GM19455 (cell line): Measurements from ENCODE around the gene HIRA.
"Not testable (repeated sequence)": the region's sequence is repeated elsewhere in the genome, so short reads cannot be mapped to it uniquely, and the experiment has no call there.

Source experiments
- ATAC-seq: cut with Tn5 transposase; IDR thresholded peaks from one replicate; pipeline ENCODE4 v1.9.1; 2021; ENCODE audit not compliant: unreplicated experiment

Gene HIRA

DNA sequence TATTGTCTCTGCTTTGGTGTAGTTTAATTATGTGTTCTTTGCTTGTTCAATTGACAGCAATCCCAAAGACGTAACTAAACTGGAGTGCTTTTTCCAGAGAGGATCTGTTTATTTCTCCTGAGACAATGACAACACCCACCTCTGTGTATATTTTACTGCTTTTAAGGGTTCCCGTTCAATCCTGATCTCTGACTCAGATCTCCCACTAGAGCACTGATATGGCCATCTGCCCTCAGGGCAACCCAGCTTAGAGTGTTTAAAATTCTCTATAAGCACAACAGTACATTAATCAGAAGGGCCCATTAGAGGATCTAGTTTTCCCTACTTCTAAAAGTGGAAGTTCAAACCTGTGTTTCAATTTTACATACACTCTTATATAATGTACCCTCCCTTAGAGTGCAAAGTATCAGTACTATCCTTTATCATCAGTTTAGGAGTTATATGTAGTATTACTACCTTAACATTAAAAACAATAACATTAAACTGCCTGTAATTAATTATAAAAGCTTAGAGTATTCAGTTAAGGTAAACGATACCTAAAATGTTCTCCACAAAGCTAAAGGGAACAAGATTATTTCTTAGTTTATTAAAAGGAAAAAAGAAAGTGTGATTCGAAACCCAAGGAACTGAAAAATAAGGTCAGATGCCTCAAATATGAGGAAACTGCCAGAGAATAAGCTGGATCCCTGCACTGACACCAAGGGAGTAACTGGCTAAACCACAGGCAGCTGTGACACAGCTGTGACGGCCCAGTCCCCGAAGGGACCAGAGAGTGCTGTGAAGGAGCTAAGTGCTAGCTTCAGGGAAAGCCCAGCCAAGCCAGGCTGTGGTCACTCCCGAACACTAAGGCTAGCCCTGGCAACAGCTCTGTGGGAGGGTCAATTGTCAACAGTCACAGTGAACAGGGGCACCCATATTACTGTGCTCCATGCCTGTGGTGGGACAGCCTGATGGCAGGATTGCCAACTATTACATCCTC is 32.2 kb upstream of the HIRA start:
- no peak for ATAC-seq

DNA sequence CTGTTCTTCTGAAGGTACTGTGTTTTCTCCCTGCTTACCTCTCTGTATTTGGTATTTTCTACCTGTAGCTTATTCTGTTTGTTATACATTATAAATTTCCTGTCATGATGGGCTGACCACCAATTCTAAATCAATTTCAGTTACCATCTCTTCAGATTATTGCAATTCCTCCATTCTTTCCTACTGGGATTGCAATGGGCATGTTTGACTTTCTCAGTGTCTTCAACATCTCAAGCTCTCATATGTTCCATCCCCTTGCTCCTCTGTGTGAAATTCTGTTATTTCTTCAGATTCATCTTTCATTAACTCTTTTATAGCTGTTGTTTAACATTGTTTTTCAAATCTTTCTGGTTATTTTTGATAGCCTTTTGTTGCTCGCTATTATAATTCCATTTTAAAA is 31.5 kb upstream of the HIRA start:
- ATAC-seq = no peak

DNA sequence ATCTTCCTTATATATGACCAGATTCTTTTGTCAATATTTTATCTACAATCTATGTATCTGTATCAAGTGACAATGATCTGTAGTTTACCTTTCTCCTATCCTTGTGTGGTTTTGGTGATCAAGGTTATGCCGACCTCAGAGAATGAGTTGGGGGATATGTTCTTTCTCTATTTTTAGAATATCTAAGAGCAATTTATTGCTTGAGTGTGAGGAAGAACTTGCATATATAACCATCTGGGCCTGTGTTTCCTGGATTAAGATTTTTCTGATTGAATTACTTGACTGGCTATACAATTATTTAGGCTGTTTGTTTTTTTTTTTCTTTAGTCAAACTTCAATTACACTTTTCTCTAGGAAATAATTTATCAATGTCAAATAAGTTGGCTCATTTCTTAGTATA is 30.0 kb upstream of the HIRA start:
- no peak for ATAC-seq

DNA sequence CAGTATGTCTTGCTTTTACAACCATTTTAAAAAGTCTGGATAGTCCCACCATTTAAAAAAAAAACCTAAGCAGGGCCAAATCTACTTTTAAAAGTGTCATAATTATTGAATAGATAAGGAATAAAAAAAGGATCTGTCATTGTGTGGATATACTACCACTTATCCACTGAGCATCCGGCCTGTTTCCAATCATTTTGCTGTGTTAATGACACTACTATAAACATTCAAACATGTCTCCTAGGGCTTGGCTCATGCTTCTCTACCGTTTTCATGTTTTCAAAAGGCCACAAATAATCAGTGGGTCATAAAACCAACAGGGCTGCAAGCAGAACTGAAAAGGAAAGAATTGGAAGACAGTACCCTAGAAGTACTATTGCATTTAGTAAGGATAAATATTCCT is 28.5 kb upstream of the HIRA start:
- ATAC-seq = no peak

DNA sequence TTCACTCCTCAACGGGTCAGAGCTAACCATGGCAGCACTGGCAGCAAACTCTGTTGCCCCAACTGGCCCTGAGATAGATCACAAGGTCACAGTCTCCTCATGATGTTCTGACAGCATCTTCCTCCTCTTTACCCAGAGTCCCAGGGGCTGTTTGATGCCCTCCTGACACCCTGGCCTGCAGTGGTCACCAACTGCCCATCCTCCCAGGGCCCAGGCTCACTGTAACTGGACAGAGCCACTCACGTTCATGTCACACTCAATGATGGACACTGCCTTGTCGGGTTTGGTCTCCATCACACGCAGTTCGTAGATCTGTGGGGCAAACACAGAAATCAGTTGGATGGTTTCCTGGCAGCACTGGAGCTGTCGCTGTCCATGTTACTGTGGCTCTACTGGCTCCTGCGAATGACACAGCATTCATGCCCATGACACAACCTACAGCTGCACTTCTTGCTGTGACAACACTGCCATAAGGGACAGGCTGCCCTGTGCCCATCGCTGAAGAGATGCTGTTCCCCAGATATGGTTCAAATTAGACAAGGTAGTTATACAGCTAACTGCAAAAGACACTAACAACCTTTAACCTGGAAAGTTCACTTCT is 26.4 kb upstream of the HIRA start:
- ATAC-seq = no peak

DNA sequence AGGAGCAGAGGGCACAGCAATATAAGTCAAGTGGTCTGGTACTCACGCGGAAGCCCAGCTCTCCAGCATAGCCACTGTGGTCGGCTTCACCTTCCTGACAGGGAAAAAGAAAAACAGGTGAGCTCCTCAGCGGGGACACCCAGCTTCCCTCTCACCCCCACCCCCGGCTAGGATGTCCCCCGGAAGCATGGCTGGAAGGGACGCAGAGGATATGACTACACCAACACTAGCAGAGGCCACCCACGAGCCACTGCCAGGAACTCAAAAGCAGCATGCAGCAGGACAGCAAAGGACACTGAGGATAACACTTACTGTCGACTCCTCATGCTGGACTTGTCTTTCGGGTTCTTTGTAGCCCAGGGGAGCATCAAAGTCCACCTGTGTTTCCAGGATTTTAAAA is 25.0 kb upstream of the HIRA start:
- no peak for ATAC-seq

DNA sequence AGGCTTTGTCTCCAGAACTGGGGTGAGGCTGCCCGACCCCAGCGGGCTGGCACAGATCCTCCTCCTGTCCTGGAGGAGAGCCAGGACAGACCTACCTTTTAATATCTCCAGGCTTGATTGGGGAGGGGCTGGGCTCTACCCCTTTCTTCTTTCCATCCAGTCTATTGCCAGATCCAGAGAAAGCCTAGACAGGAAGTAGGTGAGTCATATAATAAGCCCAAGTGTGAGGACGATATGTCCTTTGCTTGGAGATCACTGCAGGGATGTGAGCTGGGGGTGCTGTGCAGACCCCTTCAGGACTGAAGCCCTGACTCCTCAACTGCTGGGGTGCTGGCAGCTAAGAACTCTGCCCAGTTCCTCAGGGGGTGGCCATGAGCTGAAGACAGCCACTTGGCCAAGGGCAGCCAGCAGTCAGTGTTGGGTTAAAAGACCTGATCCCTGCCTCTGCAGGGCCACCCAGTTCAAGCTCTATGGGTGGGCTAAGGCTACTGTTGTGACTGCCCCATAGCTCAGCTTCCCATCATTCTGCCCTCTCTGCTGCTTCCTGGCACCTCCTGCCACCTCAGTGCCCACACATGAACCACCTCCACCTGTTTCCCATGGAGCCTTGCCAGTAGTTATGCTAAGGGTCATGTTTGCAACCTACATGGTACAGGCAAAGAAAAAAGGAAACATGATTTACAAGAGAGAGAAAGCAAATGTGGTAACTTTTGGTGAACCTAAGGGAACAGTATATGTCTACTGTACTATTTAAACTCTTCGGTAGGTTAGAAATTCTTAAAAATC is 24.2 kb upstream of the HIRA start:
- ATAC-seq = no peak

DNA sequence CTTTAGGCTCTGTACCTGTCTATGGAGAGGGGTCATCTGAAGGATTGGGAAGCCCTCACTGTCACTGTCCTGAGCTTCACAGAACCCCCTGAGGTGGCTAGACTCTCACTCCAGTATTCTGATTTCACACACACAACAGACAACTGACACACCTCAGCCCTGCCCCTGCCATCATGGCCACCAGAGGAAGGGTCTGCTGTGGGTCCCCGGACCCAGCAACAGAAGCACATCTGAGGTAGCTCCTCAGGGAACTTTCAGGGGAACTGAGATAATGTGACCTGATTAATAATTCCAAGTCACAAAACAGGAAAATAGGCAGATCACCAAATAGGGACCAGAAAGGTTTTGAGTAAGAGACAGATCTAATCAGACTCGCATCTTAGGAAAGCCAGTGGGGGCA is 23.5 kb upstream of the HIRA start:
- no peak for ATAC-seq

DNA sequence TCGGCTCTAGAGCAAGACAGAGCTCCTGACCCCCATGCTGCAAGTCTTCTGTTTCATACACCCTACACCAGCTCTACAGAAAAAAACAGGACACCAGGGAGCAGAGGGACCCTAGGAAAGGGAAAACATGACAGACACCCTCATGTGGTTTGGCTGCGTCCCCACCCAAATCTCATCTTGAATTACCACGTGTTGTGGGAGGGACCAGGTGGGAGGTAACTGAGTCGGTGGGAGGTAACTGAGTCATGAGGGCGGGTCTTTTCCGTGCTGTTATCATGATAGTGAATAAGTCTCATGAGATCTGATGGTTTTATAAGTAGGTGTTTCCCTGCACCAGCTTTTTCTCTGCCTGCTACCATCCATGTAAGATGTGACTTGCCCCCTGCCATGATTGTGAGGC is 22.6 kb upstream of the HIRA start:
- no peak for ATAC-seq

DNA sequence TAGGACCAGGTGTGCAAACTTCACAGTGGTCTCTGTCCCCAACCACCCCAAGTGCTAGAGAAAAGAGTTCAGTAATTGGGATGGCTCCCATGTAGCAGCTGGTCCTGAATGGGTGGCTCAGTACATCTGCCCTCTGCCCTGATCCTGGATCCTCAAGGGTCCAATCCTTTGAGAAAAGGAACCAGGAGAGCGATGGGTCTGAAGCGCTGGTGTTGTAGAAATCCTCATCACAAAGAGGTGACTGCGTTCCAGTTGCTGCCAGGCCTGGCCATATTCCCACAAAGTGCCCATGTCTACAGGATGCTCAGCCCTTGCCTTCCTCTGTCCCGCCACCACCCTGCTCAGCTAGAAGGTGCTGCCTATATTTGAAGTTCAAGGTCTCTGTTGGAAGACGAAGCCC is 22.2 kb upstream of the HIRA start:
- ATAC-seq = no peak

DNA sequence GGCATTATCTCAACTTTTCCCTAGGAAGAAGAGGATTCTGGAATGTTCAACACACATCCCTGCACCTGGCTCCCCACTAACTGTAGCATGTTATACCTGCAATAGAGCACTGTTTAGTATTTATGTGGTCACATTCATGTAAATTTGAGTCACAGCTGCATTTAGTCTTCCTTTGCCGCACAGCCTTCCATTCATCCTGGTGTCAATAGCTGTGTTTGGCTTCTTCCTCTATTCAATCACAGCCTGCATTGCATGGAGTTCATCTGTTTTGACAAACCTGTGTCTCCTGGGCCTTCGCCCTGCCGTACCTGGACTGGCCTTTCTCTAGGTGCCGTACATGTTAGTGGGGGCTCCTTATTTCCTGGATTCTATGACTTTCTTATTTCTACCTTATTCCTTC is 20.0 kb upstream of the HIRA start:
- ATAC-seq = no peak

DNA sequence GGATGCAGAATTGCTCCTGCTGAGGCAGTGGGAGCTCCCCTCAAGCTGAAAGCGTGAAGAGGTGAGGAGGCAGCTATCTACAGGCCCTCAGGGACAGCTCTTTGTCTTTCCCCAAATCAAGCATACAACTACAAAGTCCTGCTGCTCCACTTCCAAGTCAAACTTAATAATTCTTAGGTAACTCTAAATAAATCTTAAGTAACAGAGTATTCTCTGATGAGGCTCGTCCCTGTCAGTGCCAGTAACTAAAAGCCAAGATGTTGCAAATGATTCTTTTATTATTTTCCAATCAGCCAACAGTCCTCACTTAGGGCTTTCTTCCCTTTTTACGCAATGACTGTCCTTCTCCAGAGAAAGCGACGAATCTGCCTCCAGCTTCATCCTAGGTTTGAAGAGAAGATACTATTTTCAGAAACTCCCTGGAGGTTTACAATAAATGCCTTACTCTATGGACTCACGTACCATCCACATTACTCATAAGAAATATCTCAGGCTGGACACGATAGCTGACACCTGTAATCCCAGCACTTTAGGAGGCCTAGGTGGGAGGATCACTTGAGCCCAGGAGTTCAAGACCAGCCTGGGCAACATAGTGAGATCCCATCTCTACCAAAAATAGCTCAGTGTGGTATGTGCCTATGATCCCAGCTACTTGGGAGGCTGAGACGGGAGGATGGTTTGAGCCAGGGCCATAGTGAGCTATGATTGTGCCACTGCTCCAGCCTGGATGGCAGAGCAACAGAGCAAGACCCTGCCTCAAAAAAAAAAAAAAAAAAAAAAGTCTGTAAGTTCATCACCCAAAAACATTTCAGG is 19.0 kb upstream of the HIRA start:
- no peak for ATAC-seq

DNA sequence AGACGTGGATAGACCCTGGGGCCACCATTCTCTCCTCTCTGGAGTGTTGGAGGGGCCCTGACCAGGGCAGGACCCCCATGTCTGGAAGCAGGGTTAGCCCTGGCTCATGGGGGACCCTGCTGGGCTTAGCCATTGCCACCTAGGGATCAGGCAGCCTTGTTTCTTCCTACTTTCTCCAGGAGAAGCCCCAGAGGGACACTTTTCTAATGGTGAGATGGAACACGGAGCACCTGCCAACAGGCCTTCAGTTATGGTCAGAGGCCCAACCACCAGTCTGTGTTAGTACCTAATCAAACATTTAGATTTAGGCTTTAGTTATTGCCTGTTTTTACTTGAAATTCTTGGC is 17.9 kb upstream of the HIRA start:
- no peak for ATAC-seq

DNA sequence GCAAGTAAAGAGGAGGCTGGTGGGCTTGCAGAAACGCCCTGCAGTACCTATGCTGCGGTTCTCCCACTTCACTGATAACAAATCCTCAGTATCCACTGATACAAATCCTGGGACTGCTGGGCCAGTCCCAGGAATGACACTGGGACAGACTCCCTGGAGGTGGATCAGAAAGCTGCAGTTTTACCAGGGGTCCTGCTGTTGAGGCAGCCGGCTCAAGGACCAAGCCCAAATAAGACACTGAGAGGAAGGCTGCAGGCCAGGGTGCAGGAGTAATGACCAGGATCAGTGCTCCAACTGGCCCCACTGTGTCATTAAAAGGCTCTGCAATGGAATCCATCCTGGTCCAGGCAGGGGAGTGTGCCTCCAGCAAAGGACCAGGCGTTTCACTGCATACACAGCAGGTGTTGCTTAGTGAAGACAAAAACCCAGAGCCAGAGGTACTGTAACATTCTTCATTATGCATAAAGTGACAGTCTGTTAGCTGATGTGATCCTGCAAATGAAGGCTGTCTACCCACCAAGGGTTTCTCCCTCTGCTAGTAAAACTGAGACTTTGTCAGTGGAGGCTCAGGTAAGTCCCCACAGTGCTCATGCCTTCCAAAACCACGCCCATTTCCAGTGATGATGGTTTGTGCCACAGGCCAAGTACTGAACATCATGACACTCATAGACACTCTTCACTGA is 17.3 kb upstream of the HIRA start:
- ATAC-seq = no peak

DNA sequence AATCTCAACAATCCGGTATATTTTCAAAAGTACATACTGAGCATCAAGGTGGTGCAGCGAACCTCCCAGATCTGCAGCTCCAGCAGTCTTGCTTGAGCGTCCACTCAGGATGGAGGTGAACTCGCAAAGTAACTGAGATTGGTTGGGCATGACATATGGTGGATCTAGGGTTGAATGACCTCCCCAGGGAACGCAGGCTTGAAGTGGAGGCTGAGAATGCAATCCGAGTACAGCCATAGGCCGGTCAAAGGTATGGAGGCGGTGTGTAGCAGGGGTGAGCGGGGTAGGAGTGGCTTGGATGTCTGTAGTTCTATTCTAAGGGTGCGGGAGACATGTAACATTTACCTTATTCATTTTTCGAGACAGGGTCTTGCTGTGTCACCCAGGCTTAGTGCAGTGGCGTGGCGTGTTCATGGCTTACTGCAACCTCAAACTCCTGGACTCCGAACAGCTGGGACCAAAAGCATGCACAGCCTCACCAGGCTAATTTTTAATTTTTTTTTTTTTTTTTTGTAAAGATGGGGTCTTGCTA is 16.6 kb upstream of the HIRA start:
- ATAC-seq = peak; percentile 33

DNA sequence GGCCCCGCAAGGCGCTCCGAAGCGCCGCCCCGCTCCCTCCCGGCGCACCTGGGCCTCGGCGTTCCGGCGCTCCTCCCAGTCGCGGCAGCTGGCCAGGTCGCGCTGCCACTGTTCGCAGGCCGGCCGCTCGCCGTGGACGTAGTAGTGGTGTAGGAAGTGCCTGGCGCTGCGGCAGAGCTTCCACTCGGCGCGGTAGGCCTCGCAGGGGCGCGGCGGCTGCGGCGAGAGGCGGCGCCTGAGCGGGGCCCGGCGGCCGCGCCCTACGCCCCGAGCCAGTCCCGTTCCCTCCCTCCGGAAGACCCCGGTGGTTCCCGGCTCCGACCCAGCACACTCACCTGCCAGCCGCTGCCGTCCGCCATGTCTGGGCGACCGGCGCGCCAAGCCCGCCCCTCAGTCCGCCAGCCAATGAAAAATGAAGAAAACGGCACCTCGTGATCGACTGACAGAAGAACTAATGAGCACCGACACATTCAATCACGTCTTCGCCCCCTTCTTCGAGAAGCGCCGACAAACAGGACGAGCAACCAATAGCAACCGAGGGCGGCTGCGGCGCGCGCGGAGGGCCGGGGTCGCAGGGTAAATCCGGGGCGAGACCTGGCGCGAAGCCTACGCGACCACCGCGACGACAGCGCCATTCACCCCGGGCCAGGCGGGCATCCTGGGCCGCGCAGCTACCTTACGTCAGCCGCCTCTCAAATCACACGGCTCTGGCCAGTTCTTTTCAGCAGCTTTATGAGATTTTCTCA is 16.0 kb upstream of the HIRA start, which contains the start of gene C22orf39:
TSS of gene C22orf39 (minus strand) at position 382 of the 746 bp plus-strand sequence. CDS start at position 359, 23 bp downstream.
- ATAC-seq = peak; percentile 73

DNA sequence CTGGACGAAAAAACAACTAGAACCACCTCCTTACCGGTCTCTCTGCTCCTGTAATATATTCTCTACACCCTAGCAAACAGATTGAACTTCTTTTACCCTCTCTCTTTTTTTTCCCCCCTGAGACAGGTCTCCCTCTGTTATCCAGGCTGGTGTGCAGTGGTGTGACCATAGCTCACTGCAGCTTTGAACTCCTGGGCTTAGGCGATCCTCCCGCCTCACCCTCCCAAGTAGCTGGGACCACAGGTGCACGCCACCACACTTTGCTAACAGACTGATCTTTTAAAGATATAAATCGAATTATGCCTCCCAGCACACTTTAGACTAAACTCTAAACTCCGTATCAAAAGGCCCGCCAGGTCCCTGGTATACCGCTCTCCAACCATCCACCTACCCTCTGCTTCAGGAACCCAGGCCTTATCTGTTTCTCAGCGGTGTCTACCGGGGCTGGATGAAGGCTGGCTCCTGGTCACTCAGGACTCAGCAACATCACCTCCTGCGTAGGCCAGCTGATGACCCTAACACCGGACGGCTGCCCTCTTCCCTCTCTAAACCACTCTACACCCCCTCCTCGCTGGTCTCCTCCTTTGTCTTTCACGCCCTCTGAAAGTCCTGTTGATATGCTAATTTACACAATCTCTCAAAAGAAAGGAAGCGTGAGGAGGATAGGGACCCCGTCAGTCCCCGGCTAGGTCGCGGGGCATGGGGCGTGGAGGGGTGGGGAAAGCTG is 15.2 kb upstream of the HIRA start:
- ATAC-seq = no peak

DNA sequence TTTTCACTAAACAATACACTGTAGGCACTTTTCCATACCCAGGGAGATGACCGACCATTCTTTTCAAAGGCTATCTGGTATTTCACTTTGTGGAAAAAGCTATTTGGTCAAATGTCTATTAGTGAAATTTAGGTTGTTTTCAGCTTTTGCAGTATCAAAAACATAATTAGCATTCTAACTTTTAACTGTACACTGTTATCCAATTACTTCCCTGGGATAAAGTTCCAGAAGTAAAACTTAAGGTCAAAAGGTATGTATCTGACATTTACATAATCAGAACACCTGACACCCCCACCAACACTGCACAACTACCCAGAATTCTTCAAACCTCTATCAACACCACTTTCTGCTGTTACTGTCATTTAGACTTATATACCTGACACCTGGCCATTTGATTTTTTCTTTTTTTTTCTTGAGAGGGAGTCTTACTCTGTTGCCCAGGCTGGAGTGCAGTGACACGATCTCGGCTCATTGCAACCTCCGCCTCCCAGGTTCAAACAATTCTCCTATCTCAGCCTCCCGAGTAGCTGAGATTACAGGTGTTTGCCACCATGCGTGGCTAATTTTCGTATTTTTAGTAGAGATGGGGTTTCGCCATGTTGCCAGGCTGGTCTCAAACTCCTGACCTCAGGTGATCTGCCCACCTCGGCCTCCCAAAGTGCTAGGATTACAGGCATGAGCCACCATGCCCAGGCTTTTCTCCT is 13.9 kb upstream of the HIRA start:
- ATAC-seq = not testable (repeated sequence)
